HepG2 (cell line): Measurements from ENCODE around the gene ST8SIA6. TPM values are rescaled to one million over a fixed set of nuclear protein-coding genes. Genes with fewer than 3 reads are reported as not detected.

ENCODE experiments used
- ATAC-seq: fragments of 200-7000 bp; cut with Tn5 transposase; 3 replicates; pipeline ENCODE4 v1.9.1; 2020; ENCODE audit warnings: mild to moderate bottlenecking, moderate library complexity
- BruUV-seq: library from RNA; stranded (reverse); fragments of 400-500 nt; replicated peaks from 2 replicates; lab custom pipeline; 2021; lab: Mats Ljungman, UMichigan
- CTCF ChIA-PET: fragments of 300-600 bp; formaldehyde crosslinking; extraction: SDS; loops from one replicate; lab custom pipeline; 2021; ENCODE audit warnings: low total read pairs, inconsistent platforms, low intra/inter-chr PET ratio; lab: Yijun Ruan, JAX
- POLR2A ChIA-PET: fragments of 350-600 bp; sonication (Branson Sonifier 250); formaldehyde crosslinking; loops from one replicate; lab custom pipeline; 2020; ENCODE audit warnings: antibody characterized with exemption, inconsistent platforms; lab: Yijun Ruan, JAX
- DNase-seq: peaks from one replicate; pipeline ENCODE4 v3.0.0-alpha.2; 2015; ENCODE audit warnings: low spot score
- FAIRE-seq: peaks from 3 replicates; lab custom pipeline; 2011; peaks lifted over from hg19 to GRCh38; lab: Jason Lieb, UNC
- H2AFZ ChIP-seq: one replicate; pipeline ENCODE4 v1.6.1; 2011; ENCODE audit warnings: low read length, inconsistent platforms
- H3K27ac ChIP-seq: fragments of 300-600 bp; 3 replicates; pipeline ENCODE4 v1.8.0; 2011; ENCODE audit warnings: mixed run types, mild to moderate bottlenecking, mixed read lengths, low read length, inconsistent platforms; ENCODE audit not compliant: insufficient read depth; ENCODE audit errors: extremely low read length
- H3K27me3 ChIP-seq, 2 experiments: fragments of 200-600 bp in 1 of 2; 2 replicates in 1 of 2; 3 replicates in 1 of 2; pipeline versions ENCODE4 v1.6.0 to v1.8.0; 2011; ENCODE audit warnings: low read length in 2 of 2, mild to moderate bottlenecking in 2 of 2, moderate library complexity in 2 of 2, inconsistent platforms in 1 of 2; ENCODE audit not compliant: insufficient read depth in 2 of 2, control insufficient read depth in 1 of 2
- H3K36me3 ChIP-seq, 2 experiments: fragments of 200-600 bp in 1 of 2; replicated peaks in 1 of 2; 2 replicates in 1 of 2; 3 replicates in 1 of 2; pipeline versions ENCODE4 v1.5.1 to v1.8.0; 2011; ENCODE audit warnings: low read length in 2 of 2, inconsistent platforms in 1 of 2; ENCODE audit not compliant: insufficient read depth in 2 of 2, control insufficient read depth in 1 of 2
- H3K4me1 ChIP-seq: 2 replicates; pipeline ENCODE4 v1.5.1; 2012; ENCODE audit warnings: low read length, inconsistent platforms; ENCODE audit not compliant: insufficient read depth
- H3K4me2 ChIP-seq: 2 replicates; pipeline ENCODE4 v1.6.0; 2011; ENCODE audit warnings: low read depth, low read length, inconsistent platforms
- H3K4me3 ChIP-seq, 3 experiments: fragments of 200-600 bp in 1 of 3; sonication (generic), shearing (Covaris generic) in 1 of 3; replicated peaks in 1 of 3; 2 replicates each; pipeline ENCODE4 v1.5.1; 2011 to 2016; ENCODE audit warnings: low read length in 3 of 3, inconsistent platforms in 2 of 3, low read depth in 2 of 3, mild to moderate bottlenecking in 2 of 3, control low read depth in 1 of 3, mixed read lengths in 1 of 3; ENCODE audit not compliant: insufficient read depth in 1 of 3
- H3K79me2 ChIP-seq: one replicate; pipeline ENCODE4 v1.6.1; 2011; ENCODE audit warnings: low read length, inconsistent platforms; ENCODE audit not compliant: insufficient read depth
- H3K9ac ChIP-seq: 2 replicates; pipeline ENCODE4 v1.6.0; 2011; ENCODE audit warnings: mild to moderate bottlenecking, low read depth, low read length, inconsistent platforms; ENCODE audit not compliant: insufficient read depth
- H3K9me3 ChIP-seq: 2 replicates; pipeline ENCODE4 v1.5.1; 2012; ENCODE audit warnings: mild to moderate bottlenecking, low read length
- H4K20me1 ChIP-seq: 2 replicates; pipeline ENCODE4 v1.6.0; 2011; ENCODE audit warnings: inconsistent platforms, mild to moderate bottlenecking, low read length, moderate library complexity; ENCODE audit not compliant: insufficient read depth
- GATAD2A ChIP-seq: IDR thresholded peaks from 2 replicates; pipeline ENCODE4 v1.6.1; 2016
- MTF2 ChIP-seq: sonication (generic); formaldehyde crosslinking; IDR thresholded peaks from 2 replicates; pipeline ENCODE4 v1.5.0; 2020; ENCODE audit warnings: missing genetic modification reagents, borderline replicate concordance
- NCOA2 ChIP-seq: sonication (generic); formaldehyde crosslinking; IDR thresholded peaks from 2 replicates; pipeline ENCODE4 v1.8.0; 2022; ENCODE audit warnings: inconsistent platforms
- SMYD3 ChIP-seq: sonication (generic); formaldehyde crosslinking; IDR thresholded peaks from 2 replicates; pipeline ENCODE4 v1.8.1; 2023; ENCODE audit warnings: mild to moderate bottlenecking, missing genetic modification reagents
- XRCC5 ChIP-seq: fragments of 200-400 bp; formaldehyde crosslinking; optimal IDR thresholded peaks from 2 replicates; pipeline ENCODE3; 2017; ENCODE audit warnings: mild to moderate bottlenecking, low read length
- ZBTB1 ChIP-seq: sonication (generic); formaldehyde crosslinking; IDR thresholded peaks from 2 replicates; pipeline ENCODE4 v1.4.0; 2020; ENCODE audit warnings: missing genetic modification reagents, borderline replicate concordance
- ZNF260 ChIP-seq: sonication (generic); formaldehyde crosslinking; IDR thresholded peaks from 2 replicates; pipeline ENCODE4 v1.4.0; 2020; ENCODE audit warnings: missing genetic modification reagents, low read depth, mild to moderate bottlenecking, borderline replicate concordance
- ZNF33B ChIP-seq: sonication (generic); formaldehyde crosslinking; IDR thresholded peaks from 2 replicates; pipeline ENCODE4 v1.5.1; 2020; ENCODE audit warnings: mild to moderate bottlenecking, missing genetic modification reagents
- ZNF644 ChIP-seq: IDR thresholded peaks from 2 replicates; pipeline ENCODE4 v1.6.1; 2016; ENCODE audit warnings: low read depth
- ZNF713 ChIP-seq: sonication (generic); formaldehyde crosslinking; IDR thresholded peaks from 2 replicates; pipeline ENCODE4 v1.4.0; 2020; ENCODE audit warnings: mild to moderate bottlenecking, missing genetic modification reagents
- ZNF75D ChIP-seq: sonication (generic); formaldehyde crosslinking; IDR thresholded peaks from 2 replicates; pipeline ENCODE4 v1.8.1; 2023; ENCODE audit warnings: missing genetic modification reagents, mild to moderate bottlenecking, borderline replicate concordance
- ZSCAN9 ChIP-seq: IDR thresholded peaks from 2 replicates; pipeline ENCODE4 v1.6.1; 2016; ENCODE audit warnings: borderline replicate concordance
- WGBS: methylation state at CpG from one replicate; pipeline ENCODE4 v1.1.6; 2017; ENCODE audit warnings: low lambda C conversion rate; 5-methylcytosine and 5-hydroxymethylcytosine counted together
- in situ Hi-C: cut with HindIII; loops from 2 replicates; pipeline ENCODE4 v1.10.0; 2017; ENCODE audit warnings: low pct_unique_long_range_greater_than_20kb; ENCODE audit not compliant: extremely low pct_ligation_motif_present
- intact Hi-C: fragments of 100-400 bp; cut with micrococcal nuclease; formaldehyde crosslinking; loops from one replicate; pipeline ENCODE4 v1.10.0; 2022; ENCODE audit not compliant: unreplicated experiment
- polyA plus RNA-seq, 8 experiments: library from polyadenylated mRNA; depleted of rRNA in 3 of 8; stranded (reverse) in 7 of 8; unstranded in 1 of 8; fragments of >200 nt; fragmentation: Illumina TruSeq in 4 of 8; extraction: Trizol in 4 of 8; gene quantifications; 2 replicates each; pipeline versions ENCODE4 v1.2.1 to v1.2.3, GENCODE V29; 2011 to 2016; ENCODE audit warnings: low read depth in 4 of 8, missing spikeins in 1 of 8, mixed read lengths in 1 of 8; ENCODE audit not compliant: insufficient read depth in 1 of 8
- total RNA-seq, 5 experiments: library from RNA; depleted of rRNA; stranded (reverse); fragments of >200 nt; fragmentation: Illumina TruSeq; extraction: Trizol; gene quantifications; 2 replicates each; pipeline ENCODE4 v1.2.3, GENCODE V29; 2016; ENCODE audit warnings: low read depth in 1 of 5
- TF ChIP-seq, protein P1 (sequence below): sonication (generic); formaldehyde crosslinking; IDR thresholded peaks from 2 replicates; pipeline ENCODE4 v1.4.0; 2020; ENCODE audit warnings: missing genetic modification reagents, borderline replicate concordance
- TF ChIP-seq, protein P2 (sequence below): sonication (generic); formaldehyde crosslinking; IDR thresholded peaks from 2 replicates; pipeline ENCODE4 v1.5.1; 2020; ENCODE audit warnings: mild to moderate bottlenecking, moderate library complexity, missing genetic modification reagents
- TF ChIP-seq, protein P3 (sequence below): sonication (generic); formaldehyde crosslinking; IDR thresholded peaks from 2 replicates; pipeline ENCODE4 v1.5.0; 2020; ENCODE audit warnings: missing genetic modification reagents, mild to moderate bottlenecking, borderline replicate concordance
- TF ChIP-seq, protein P4 (sequence below): sonication (generic); formaldehyde crosslinking; IDR thresholded peaks from 2 replicates; pipeline ENCODE4 v1.8.1; 2023; ENCODE audit warnings: mild to moderate bottlenecking, missing genetic modification reagents

Gene ST8SIA6
- total and polyA plus RNA-seq, 2 of the 13 experiments (the other 11 are each of a cell fraction or from before 2014, with no cell fraction given): not detected

DNA sequence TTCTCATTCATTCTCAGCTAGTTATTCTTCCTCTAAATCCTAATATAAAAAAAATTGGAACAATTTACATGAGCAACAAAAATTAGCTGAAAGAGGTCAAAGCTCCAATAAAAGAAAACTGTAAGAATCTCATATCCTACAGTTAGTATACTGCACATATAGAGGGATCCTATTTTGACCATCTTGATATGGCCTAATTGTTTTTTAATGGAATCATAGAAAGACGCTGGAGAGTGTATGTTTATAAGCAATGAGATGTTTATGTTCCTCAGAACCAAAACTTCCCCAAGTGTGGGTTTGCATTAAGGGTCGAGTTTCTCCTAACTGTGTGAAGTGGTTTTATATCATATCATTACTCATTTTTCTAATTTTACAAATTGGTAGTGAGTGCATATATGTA is 123.9 kb downstream of the ST8SIA6 start:
- ATAC-seq: no peak
- H3K9me3 ChIP-seq: no peaks in the 10 kb centered on the region
- in situ Hi-C loops: no loop called here
- TF ChIP-seq ZSCAN9 (CRISPR knock-in tag) (no peak), XRCC5 (no peak), ZNF260 (CRISPR knock-in tag) (no peak), ZNF75D (CRISPR knock-in tag) (no peak), GATAD2A (CRISPR knock-in tag) (no peak), SMYD3 (CRISPR knock-in tag) (no peak), ZNF644 (CRISPR knock-in tag) (no peak), NCOA2 (CRISPR knock-in tag) (no peak), MTF2 (CRISPR knock-in tag) (no peak), ZBTB1 (CRISPR knock-in tag) (no peak), ZNF33B (no peak), ZNF713 (no peak)
- TF ChIP-seq, protein P1, sequence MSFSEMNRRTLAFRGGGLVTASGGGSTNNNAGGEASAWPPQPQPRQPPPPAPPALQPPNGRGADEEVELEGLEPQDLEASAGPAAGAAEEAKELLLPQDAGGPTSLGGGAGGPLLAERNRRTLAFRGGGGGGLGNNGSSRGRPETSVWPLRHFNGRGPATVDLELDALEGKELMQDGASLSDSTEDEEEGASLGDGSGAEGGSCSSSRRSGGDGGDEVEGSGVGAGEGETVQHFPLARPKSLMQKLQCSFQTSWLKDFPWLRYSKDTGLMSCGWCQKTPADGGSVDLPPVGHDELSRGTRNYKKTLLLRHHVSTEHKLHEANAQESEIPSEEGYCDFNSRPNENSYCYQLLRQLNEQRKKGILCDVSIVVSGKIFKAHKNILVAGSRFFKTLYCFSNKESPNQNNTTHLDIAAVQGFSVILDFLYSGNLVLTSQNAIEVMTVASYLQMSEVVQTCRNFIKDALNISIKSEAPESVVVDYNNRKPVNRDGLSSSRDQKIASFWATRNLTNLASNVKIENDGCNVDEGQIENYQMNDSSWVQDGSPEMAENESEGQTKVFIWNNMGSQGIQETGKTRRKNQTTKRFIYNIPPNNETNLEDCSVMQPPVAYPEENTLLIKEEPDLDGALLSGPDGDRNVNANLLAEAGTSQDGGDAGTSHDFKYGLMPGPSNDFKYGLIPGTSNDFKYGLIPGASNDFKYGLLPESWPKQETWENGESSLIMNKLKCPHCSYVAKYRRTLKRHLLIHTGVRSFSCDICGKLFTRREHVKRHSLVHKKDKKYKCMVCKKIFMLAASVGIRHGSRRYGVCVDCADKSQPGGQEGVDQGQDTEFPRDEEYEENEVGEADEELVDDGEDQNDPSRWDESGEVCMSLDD (CRISPR knock-in tag): no peak
- TF ChIP-seq, protein P2, sequence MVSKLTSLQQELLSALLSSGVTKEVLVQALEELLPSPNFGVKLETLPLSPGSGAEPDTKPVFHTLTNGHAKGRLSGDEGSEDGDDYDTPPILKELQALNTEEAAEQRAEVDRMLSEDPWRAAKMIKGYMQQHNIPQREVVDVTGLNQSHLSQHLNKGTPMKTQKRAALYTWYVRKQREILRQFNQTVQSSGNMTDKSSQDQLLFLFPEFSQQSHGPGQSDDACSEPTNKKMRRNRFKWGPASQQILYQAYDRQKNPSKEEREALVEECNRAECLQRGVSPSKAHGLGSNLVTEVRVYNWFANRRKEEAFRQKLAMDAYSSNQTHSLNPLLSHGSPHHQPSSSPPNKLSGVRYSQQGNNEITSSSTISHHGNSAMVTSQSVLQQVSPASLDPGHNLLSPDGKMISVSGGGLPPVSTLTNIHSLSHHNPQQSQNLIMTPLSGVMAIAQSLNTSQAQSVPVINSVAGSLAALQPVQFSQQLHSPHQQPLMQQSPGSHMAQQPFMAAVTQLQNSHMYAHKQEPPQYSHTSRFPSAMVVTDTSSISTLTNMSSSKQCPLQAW (CRISPR knock-in tag): no peak
- TF ChIP-seq, protein P3, sequence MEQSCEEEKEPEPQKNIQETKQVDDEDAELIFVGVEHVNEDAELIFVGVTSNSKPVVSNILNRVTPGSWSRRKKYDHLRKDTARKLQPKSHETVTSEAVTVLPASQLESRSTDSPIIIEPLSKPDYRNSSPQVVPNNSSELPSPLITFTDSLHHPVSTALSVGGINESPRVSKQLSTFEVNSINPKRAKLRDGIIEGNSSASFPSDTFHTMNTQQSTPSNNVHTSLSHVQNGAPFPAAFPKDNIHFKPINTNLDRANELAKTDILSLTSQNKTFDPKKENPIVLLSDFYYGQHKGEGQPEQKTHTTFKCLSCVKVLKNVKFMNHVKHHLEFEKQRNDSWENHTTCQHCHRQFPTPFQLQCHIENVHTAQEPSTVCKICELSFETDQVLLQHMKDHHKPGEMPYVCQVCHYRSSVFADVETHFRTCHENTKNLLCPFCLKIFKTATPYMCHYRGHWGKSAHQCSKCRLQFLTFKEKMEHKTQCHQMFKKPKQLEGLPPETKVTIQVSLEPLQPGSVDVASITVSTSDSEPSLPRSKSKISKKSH (CRISPR knock-in tag): no peak
- TF ChIP-seq, protein P4, sequence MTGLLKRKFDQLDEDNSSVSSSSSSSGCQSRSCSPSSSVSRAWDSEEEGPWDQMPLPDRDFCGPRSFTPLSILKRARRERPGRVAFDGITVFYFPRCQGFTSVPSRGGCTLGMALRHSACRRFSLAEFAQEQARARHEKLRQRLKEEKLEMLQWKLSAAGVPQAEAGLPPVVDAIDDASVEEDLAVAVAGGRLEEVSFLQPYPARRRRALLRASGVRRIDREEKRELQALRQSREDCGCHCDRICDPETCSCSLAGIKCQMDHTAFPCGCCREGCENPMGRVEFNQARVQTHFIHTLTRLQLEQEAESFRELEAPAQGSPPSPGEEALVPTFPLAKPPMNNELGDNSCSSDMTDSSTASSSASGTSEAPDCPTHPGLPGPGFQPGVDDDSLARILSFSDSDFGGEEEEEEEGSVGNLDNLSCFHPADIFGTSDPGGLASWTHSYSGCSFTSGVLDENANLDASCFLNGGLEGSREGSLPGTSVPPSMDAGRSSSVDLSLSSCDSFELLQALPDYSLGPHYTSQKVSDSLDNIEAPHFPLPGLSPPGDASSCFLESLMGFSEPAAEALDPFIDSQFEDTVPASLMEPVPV (CRISPR knock-in tag): no peak

More for the DNA sequence above, 123.9 kb downstream of the ST8SIA6 start:
- no peak overlapping the region for H3K9ac ChIP-seq
- no peak overlapping the region for H3K27ac ChIP-seq
- no peaks in the 10 kb centered on the region for H3K4me1 ChIP-seq
- BruUV-seq: no TSS peak
- no peaks in the 10 kb centered on the region for H3K79me2 ChIP-seq
- H3K27me3 ChIP-seq: peaks cover 0 to 7% of the 10 kb centered on the region in 2 experiments; a peak in 2 of 5 replicates
- intact Hi-C loops: no loop called here
- DNase-seq (no peak), FAIRE-seq (no peak)
- WGBS: 0% methylated on average over 2 of the region's 2 CpGs
- H3K4me2 ChIP-seq: no peak overlapping the region
- CTCF ChIA-PET: no interaction called here
- H2AFZ ChIP-seq: no peak overlapping the region
- no peaks in the 10 kb centered on the region for H4K20me1 ChIP-seq
- POLR2A ChIA-PET: no interaction called here
- no peaks in the 10 kb centered on the region for H3K36me3 ChIP-seq
- no peak overlapping the region for H3K4me3 ChIP-seq
